Ishikawa (cell line): Measurements from ENCODE around the gene ZBTB47.

Source experiments
- YY1 ChIP-seq: IDR thresholded peaks from 2 replicates; pipeline ENCODE4 v1.6.1; 2012; ENCODE audit warnings: low read depth
- TF ChIP-seq, protein P1 (sequence below): IDR thresholded peaks from 2 replicates; pipeline ENCODE4 v1.6.1; 2012

DNA sequence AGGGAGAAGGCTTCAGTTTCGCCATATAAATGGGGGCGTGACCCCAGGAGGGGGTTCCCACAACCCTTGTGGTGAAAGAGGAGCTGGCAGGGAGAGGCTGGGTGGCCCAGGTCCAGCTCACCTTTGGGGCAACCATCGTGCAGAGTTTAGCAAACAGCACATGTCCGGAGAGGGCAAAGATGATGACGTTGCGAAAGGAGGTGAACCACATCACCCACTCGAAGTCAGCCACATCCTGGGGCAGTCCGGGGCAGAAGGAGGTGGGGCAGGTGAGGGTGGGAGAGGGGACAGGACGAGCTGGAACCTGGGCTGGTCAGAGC is 45.4 kb downstream of the ZBTB47 start:
- TF ChIP-seq, protein P1, sequence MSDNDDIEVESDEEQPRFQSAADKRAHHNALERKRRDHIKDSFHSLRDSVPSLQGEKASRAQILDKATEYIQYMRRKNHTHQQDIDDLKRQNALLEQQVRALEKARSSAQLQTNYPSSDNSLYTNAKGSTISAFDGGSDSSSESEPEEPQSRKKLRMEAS: no peak
- TF ChIP-seq YY1: no peak
